ENCODE data around the gene RNU7-1.

RNU7-1 gene

DNA sequence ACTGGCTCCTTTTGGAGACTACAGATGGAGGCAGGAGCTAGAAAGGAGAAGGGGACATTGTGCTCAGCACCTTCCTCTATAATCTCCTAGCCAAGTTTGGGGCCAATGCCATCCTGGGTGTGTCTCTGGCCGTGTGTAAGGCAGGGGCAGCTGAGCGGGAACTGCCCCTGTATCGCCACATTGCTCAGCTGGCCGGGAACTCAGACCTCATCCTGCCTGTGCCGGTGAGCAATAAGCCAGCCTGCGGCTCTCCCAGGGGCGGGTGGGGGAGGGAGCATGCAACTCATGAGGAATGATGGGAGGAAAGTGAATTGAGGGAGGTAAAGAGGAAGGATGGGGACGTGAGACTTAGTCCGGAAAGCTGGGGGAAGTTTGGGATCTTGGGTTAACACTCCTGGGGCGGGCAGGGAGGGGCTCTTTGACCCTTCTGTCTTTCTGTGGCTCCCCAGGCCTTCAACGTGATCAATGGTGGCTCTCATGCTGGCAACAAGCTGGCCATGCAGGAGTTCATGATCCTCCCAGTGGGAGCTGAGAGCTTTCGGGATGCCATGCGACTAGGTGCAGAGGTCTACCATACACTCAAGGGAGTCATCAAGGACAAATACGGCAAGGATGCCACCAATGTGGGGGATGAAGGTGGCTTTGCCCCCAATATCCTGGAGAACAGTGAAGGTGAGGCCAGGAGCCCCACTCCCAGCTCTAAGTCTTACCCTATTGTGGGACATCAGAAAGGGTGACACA, 26.0 kb upstream of the RNU7-1 start:
- DNase-seq (no peak), ATAC-seq (ENCODE audit: insufficient read depth, low read depth) (no peak)
- no peak overlapping the region for H3K9ac ChIP-seq (ENCODE audit: low read depth, low read length)
- TF ChIP-seq, protein P1, sequence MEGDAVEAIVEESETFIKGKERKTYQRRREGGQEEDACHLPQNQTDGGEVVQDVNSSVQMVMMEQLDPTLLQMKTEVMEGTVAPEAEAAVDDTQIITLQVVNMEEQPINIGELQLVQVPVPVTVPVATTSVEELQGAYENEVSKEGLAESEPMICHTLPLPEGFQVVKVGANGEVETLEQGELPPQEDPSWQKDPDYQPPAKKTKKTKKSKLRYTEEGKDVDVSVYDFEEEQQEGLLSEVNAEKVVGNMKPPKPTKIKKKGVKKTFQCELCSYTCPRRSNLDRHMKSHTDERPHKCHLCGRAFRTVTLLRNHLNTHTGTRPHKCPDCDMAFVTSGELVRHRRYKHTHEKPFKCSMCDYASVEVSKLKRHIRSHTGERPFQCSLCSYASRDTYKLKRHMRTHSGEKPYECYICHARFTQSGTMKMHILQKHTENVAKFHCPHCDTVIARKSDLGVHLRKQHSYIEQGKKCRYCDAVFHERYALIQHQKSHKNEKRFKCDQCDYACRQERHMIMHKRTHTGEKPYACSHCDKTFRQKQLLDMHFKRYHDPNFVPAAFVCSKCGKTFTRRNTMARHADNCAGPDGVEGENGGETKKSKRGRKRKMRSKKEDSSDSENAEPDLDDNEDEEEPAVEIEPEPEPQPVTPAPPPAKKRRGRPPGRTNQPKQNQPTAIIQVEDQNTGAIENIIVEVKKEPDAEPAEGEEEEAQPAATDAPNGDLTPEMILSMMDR (IDR thresholded peaks at IDR 0.05; ENCODE audit: borderline replicate concordance, extremely low read depth, low read length, poor library complexity, severe bottlenecking), result no peak
- no peak for TF ChIP-seq EZH2 (IDR thresholded peaks at IDR 0.05; ENCODE audit: borderline replicate concordance, low read depth, low read length, severe bottlenecking)
- no peak overlapping the region for H3K27ac ChIP-seq (ENCODE audit: low read length)
- no peak overlapping the region for H2AFZ ChIP-seq (ENCODE audit: low read depth, low read length)
- no peak overlapping the region for H3K4me3 ChIP-seq (ENCODE audit: low read depth in 1 of 2, low read length in 2 of 2)
- no peaks in the 10 kb centered on the region for H3K9me3 ChIP-seq (ENCODE audit: insufficient read depth, low read length, severe bottlenecking)
- peaks cover 61% of the 10 kb centered on the region for H3K36me3 ChIP-seq (ENCODE audit: insufficient read depth, low read length)
- H3K79me2 ChIP-seq (ENCODE audit: insufficient read depth, low read length), result peaks cover 33% of the 10 kb centered on the region
- peaks cover 10% of the 10 kb centered on the region for H4K20me1 ChIP-seq (ENCODE audit: insufficient read depth, low read length)
- no peaks in the 10 kb centered on the region for H3K27me3 ChIP-seq (ENCODE audit: insufficient read depth, low read length, poor library complexity)
- peaks cover 38% of the 10 kb centered on the region for H3K4me1 ChIP-seq (ENCODE audit: insufficient read depth, low read length)
- no peak overlapping the region for H3K4me2 ChIP-seq (ENCODE audit: insufficient read depth, low read length)

DNA sequence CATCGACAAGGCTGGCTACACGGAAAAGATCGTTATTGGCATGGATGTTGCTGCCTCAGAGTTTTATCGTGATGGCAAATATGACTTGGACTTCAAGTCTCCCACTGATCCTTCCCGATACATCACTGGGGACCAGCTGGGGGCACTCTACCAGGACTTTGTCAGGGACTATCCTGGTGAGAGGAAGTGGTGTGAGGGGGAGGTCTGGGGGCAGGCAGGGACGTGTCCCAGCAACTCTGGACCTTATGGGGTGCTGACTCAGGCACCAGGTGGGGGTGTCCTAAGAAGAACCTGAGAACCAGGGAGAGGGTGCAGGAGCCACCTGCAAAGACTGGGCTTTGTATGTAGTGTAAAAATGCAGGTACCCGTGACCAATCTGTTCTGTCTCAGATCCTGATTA, 24.0 kb upstream of the RNU7-1 start:
- Histone ChIP-seq H3K4me3 (ENCODE audit: low read depth in 1 of 2, low read length in 2 of 2) (no peak overlapping the region), H2AFZ (ENCODE audit: low read depth, low read length) (no peak overlapping the region), H3K27ac (ENCODE audit: low read length) (no peak overlapping the region), H3K4me2 (ENCODE audit: insufficient read depth, low read length) (no peak overlapping the region), H3K9me3 (ENCODE audit: insufficient read depth, low read length, severe bottlenecking) (no peaks in the 10 kb centered on the region), H3K27me3 (ENCODE audit: insufficient read depth, low read length, poor library complexity) (no peaks in the 10 kb centered on the region), H3K79me2 (ENCODE audit: insufficient read depth, low read length) (peaks cover 24% of the 10 kb centered on the region), H4K20me1 (ENCODE audit: insufficient read depth, low read length) (peaks cover 10% of the 10 kb centered on the region), H3K36me3 (ENCODE audit: insufficient read depth, low read length) (peaks cover 74% of the 10 kb centered on the region), H3K9ac (ENCODE audit: low read depth, low read length) (no peak overlapping the region), H3K4me1 (ENCODE audit: insufficient read depth, low read length) (peaks cover 35% of the 10 kb centered on the region)
- TF ChIP-seq, protein P1 (IDR thresholded peaks at IDR 0.05; ENCODE audit: borderline replicate concordance, extremely low read depth, low read length, poor library complexity, severe bottlenecking), result no peak
- no peak for TF ChIP-seq EZH2 (IDR thresholded peaks at IDR 0.05; ENCODE audit: borderline replicate concordance, low read depth, low read length, severe bottlenecking)
- DNase-seq (no peak), ATAC-seq (ENCODE audit: insufficient read depth, low read depth) (no peak)

DNA sequence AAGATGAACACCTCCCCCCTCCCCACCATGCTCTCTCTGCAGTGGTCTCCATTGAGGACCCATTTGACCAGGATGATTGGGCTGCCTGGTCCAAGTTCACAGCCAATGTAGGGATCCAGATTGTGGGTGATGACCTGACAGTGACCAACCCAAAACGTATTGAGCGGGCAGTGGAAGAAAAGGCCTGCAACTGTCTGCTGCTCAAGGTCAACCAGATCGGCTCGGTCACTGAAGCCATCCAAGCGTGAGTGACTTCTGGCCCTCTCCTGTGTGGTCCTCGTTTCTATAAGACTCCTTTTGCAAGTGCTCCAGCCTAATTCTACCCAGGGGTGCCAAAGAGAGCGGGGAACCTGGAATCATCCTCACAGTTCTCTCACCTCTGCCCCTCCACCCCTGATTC, 22.1 kb upstream of the RNU7-1 start:
- Histone ChIP-seq H3K9me3 (ENCODE audit: insufficient read depth, low read length, severe bottlenecking) (no peaks in the 10 kb centered on the region), H3K27ac (ENCODE audit: low read length) (no peak overlapping the region), H3K9ac (ENCODE audit: low read depth, low read length) (no peak overlapping the region), H3K4me3 (ENCODE audit: low read depth in 1 of 2, low read length in 2 of 2) (no peak overlapping the region), H3K79me2 (ENCODE audit: insufficient read depth, low read length) (peaks cover 4% of the 10 kb centered on the region; the same call in 1 of the 2 replicates), H3K36me3 (ENCODE audit: insufficient read depth, low read length) (peaks cover 64% of the 10 kb centered on the region), H3K4me2 (ENCODE audit: insufficient read depth, low read length) (no peak overlapping the region), H3K4me1 (ENCODE audit: insufficient read depth, low read length) (peaks cover 36% of the 10 kb centered on the region), H4K20me1 (ENCODE audit: insufficient read depth, low read length) (peaks cover 3% of the 10 kb centered on the region; the same call in 1 of the 2 replicates), H2AFZ (ENCODE audit: low read depth, low read length) (no peak overlapping the region), H3K27me3 (ENCODE audit: insufficient read depth, low read length, poor library complexity) (no peaks in the 10 kb centered on the region)
- TF ChIP-seq EZH2 (IDR thresholded peaks at IDR 0.05; ENCODE audit: borderline replicate concordance, low read depth, low read length, severe bottlenecking), result no peak
- ATAC-seq (ENCODE audit: insufficient read depth, low read depth) (no peak), DNase-seq (no peak)

DNA sequence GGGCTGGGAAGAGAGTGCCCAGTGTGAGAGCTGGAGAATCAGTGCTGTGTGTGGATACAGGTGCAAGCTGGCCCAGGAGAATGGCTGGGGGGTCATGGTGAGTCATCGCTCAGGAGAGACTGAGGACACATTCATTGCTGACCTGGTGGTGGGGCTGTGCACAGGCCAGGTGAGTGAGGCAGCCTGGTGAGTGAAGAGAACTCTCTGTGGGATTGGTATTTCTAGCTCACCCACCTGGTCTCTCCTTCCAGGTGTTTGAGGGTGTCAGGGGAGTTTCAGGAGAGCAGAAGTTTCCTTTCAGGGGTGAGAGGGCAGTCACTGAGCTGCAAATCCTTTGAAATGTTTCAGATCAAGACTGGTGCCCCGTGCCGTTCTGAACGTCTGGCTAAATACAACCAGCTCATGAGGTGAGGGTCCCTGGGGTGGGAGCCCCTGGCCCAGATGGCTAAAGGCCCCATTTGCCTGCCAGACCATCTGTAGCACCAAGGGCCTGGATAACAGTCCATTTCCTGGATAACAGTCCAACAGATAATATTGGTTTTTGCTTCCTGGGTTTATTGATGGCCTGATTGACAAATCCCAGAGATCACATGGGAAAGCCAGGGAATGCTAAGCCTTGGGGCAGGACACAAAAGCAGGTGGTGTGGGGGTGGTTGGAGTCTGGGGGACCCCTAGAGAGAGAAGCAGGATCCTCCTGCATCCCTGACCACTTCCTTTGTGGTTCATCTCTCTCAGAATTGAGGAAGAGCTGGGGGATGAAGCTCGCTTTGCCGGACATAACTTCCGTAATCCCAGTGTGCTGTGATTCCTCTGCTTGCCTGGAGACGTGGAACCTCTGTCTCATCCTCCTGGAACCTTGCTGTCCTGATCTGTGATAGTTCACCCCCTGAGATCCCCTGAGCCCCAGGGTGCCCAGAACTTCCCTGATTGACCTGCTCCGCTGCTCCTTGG, 21.3 kb upstream of the RNU7-1 start:
- Histone ChIP-seq H3K79me2 (ENCODE audit: insufficient read depth, low read length) (peaks cover 4% of the 10 kb centered on the region), H2AFZ (ENCODE audit: low read depth, low read length) (no peak overlapping the region), H3K27me3 (ENCODE audit: insufficient read depth, low read length, poor library complexity) (no peaks in the 10 kb centered on the region), H4K20me1 (ENCODE audit: insufficient read depth, low read length) (no peaks in the 10 kb centered on the region), H3K4me2 (ENCODE audit: insufficient read depth, low read length) (no peak overlapping the region), H3K9ac (ENCODE audit: low read depth, low read length) (no peak overlapping the region), H3K4me1 (ENCODE audit: insufficient read depth, low read length) (peaks cover 36% of the 10 kb centered on the region), H3K4me3 (ENCODE audit: low read depth in 1 of 2, low read length in 2 of 2) (no peak overlapping the region), H3K36me3 (ENCODE audit: insufficient read depth, low read length) (peaks cover 56% of the 10 kb centered on the region), H3K9me3 (ENCODE audit: insufficient read depth, low read length, severe bottlenecking) (no peaks in the 10 kb centered on the region), H3K27ac (ENCODE audit: low read length) (no peak overlapping the region)
- ATAC-seq (ENCODE audit: insufficient read depth, low read depth) (no peak), DNase-seq (no peak)
- TF ChIP-seq EZH2 (IDR thresholded peaks at IDR 0.05; ENCODE audit: borderline replicate concordance, low read depth, low read length, severe bottlenecking), result no peak
- TF ChIP-seq, protein P1 (IDR thresholded peaks at IDR 0.05; ENCODE audit: borderline replicate concordance, extremely low read depth, low read length, poor library complexity, severe bottlenecking), result no peak
